PFSK-1 (cell line): ENCODE measurements around the gene DYNLT1.

Experiments used
- POLR2AphosphoS5 ChIP-seq: IDR thresholded peaks from 2 replicates; pipeline ENCODE4 v1.6.1; 2012; ENCODE audit warnings: low read depth, mild to moderate bottlenecking, control low read depth, low read length, moderate library complexity
- TAF1 ChIP-seq: IDR thresholded peaks from 2 replicates; pipeline ENCODE4 v1.6.1; 2012; ENCODE audit warnings: low read length, control low read depth, borderline replicate concordance; ENCODE audit not compliant: insufficient read depth

- TF ChIP-seq POLR2AphosphoS5 (no peak), TAF1 (no peak)
Observed at GRCh38 chr6:158629367-158630221, 14.9 kb downstream of the DYNLT1 start.
